Placental epithelial cell (primary cell): ENCODE results near the gene GRPR. TPM values are rescaled to one million over a fixed set of nuclear protein-coding genes. Genes with fewer than 3 reads are reported as not detected.

Experiments
- total RNA-seq: library from RNA; depleted of rRNA; stranded (reverse); fragments of >200 nt; gene quantifications from 2 replicates; pipeline ENCODE4 v1.2.3, GENCODE V29; 2012

Gene GRPR
- not detected in 2 replicates for total RNA-seq

DNA sequence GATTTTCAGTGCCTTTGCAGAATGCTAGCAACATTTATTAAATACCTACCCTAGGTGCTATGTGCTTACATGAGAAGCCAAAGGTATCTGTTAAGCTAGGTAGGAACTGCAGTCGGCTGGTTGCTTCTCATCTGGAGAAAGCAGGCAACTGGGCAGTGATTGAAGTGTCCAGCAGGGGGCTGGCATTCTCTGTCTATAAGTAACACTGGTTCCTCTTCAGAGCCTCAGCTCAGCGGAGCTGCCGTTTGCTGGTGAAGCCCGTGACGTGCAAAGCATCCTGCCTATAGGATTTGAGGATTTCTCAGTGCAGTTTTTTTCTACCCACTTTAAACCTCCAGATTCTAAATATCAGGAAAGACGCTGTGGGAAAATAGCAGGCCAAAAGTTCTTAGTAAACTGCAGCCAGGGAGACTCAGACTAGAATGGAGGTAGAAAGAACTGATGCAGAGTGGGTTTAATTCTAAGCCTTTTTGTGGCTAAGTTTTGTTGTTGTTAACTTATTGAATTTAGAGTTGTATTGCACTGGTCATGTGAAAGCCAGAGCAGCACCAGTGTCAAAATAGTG lies at the start of gene GRPR:
TSS of gene GRPR (plus strand) at position 344 of the 565 bp plus-strand sequence. CDS start 389 bp downstream, outside the sequence.

GRCh38 chrX:16167181-16167580 lies 43.8 kb downstream of the GRPR start, which contains the start of gene MAGEB17:
MAGEB17 (plus strand) TSS chrX:16167481; CDS start chrX:16170383, 2,902 bp downstream.

Other genes with a start within 250 kb of the GRPR start
- not detected in 2 replicates for gene MAGEB17, start 43.9 kb downstream of the GRPR start, total RNA-seq